ENCODE measurements around the gene HBEGF.
"Not testable (repeated sequence)": the region's sequence is repeated elsewhere in the genome, so short reads cannot be mapped to it uniquely, and the experiment has no call there.

The HBEGF gene

DNA sequence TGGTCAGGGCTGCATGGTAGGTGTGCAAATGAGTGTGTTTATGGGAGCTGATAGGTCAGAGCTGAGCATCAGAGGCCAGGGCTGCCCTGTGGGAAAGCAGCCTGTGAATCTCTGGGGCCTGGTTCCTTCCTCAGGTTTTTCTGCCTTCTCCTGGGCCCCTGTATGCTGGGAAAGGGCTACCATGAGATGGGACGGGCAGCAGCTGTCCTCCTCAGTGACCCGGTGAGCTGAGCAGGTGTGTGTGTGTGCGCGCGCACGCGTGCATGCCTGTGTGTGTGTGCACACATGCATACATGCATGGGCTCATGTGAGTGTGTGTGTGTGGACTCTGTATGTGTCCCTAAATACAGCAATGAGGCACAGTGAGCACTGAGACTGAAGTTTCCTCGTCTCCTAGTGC lies 15.9 kb upstream of the HBEGF start:
- FAIRE-seq (no peak), DNase-seq (ENCODE audit: extremely low spot score, insufficient read length, low read depth) (no peak)

DNA sequence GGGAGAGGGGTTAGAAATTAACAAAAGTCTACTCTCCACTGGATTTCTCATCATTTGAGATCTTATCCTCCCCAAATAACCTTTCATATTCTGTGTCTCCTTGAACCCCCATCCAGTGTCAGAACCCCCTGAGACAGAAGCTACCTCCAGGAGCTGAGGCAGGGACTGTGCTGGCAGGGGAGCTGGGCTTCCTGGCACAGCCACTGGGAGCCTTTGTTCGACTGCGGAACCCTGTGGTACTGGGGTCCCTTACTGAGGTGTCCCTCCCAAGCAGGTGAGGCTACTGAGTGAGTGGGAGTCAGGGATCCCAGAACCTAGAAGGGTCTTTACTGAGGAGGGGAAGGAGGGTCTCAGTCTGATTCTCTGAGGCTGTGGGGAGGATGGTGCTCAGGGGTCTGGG lies 15.5 kb upstream of the HBEGF start:
- no peak for FAIRE-seq
- no peak for DNase-seq (ENCODE audit: extremely low spot score, insufficient read length, low read depth)

DNA sequence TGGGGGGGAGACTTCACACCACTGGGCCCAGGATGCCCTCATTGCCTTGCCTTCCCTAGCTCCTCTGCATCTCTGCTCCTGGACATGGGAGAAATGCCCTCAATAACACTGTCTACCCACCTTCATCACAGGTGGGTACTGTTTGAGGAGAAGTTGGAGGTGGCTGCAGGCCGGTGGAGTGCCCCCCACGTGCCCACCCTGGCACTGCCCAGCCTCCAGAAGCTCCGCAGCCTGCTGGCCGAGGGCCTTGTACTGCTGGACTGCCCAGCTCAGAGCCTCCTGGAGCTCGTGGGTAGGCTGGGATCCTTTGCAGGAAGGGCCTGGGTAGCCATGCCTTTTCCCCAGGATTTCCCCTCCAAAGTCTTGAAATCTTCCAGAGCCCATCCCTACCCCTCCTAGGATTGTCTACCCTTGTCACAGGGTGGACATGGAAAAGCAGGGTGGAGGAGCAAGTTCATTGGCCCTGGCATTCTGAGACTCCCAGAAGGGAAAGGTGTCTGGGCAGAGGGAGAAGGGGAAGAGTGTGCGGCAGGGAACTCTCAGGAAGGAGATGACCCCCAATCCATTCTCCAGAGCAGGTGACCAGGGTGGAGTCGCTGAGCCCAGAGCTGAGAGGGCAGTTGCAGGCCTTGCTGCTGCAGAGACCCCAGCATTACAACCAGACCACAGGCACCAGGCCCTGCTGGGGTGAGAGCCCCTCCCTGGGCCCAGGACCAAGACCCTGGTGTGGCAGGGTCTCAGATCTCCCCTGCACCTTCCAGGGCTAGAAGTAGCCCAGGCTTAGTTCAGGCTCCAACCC lies 14.5 kb upstream of the HBEGF start:
- no peak for FAIRE-seq
- no peak for DNase-seq (ENCODE audit: extremely low spot score, insufficient read length, low read depth)

DNA sequence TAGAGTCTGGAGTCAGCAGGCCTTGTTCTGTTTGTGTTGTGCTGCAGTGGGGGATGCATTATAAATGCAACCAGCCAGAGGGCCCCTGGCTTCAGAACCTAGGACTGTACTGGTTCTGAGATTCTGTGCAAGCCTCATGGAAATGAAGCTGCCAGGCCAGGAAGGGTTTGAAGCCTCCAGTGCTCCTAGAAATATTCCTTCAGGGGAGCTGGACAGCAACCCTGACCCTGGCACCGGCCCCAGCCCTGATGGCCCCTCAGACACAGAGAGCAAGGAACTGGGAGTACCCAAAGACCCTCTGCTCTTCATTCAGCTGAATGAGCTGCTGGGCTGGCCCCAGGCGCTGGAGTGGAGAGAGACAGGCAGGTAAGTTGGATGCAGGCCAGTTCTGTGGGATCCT lies 13.7 kb upstream of the HBEGF start, which contains the start of gene SLC4A9:
Gene SLC4A9, plus strand, starts transcription at position 94 of the 400 bp plus-strand sequence. Its CDS starts 43 bp downstream, at position 137.
- no peak for FAIRE-seq
- no peak for DNase-seq (ENCODE audit: extremely low spot score, insufficient read length, low read depth)

DNA sequence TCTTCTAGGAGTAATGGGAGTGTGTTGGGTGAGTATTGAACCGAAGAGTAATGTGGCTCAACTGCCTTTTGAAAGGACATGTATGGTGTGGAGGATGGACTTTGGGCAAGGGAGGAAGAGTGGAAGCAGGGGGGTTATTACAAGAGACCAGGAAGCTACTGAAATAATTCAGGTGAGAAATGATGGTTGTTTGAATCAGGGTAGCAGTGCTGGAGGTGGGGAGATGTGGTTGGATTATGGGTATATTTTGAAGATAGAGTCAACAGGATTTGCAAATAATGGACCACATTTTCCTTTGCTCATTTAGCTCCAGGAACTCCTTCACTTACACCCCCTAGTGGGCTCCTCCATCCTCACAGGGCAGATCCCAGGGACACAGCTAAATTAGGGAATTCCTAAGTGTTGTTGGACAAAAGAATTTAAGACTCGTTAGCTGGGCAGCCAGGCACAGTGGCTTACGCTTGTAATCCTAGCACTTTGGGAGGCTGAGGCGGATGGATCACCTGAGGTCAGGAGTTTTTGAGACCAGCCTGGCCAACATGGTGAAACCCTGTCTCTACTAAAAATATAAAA lies 12.4 kb upstream of the HBEGF start:
- FAIRE-seq (no peak), DNase-seq (ENCODE audit: extremely low spot score, insufficient read length, low read depth) (no peak)

DNA sequence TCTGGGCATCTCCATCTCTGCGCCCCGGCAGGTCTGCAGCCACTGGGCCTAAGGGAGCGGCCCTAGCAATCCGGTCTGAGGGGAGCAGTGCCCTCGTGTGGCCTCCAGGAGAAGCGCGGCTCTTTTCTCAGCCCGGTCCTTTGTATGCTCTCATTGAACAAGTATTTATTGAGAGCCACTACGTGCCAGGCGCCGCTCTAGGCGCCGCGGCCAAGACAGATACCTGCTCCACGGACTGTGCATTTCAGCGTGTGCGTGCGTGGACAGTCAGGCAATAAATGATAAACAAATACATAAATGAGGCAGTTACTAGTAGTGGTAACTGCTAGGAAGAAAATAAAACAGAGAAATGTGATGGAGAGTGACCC lies 11.3 kb upstream of the HBEGF start:
- peak; percentile 84 for FAIRE-seq
- peak; percentile 79 for DNase-seq (ENCODE audit: extremely low spot score, insufficient read length, low read depth)

DNA sequence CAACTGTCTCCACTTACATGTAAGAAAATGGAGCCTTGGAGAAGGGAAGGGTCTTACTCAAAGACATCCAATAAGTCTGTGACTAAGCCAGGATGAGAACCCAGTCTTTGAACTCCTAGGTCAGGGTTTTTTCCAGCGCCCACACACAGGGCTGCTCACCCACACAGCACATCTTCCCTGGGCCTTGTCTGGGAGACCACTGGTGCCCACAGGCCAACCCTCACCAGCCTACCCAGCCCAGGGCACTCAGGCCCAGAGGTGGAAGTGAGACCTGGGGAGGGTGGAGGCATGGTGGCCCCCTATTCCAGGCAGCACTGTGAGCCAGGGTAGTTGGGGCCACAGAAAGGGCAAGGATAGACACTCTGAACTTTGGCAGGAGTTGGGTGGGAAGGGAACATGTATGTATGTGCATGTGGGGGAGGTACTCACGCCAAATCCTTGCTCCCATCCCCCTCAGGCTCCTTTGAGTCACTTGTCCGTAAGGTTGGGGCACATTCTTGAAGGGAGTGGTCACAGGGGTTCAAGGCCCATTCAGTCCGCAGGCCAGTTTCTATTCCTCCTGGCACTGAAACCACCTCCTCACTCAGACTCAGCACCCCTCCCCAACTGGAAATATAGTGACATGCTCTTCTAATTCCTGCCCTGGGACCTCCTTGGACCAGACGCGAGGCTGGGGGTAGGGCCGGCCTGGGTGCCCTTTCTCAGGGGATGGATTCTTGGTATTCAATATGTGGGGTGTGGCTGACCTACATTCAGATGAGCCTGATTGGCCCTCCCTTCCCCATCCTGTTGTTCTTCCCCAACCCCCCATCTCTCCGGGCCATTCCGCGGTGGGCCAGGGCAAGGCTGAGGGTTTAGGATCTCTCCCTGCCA lies 10.7 kb upstream of the HBEGF start:
- DNase-seq (ENCODE audit: extremely low spot score, insufficient read length, low read depth) (no peak), FAIRE-seq (peak; percentile 59)

DNA sequence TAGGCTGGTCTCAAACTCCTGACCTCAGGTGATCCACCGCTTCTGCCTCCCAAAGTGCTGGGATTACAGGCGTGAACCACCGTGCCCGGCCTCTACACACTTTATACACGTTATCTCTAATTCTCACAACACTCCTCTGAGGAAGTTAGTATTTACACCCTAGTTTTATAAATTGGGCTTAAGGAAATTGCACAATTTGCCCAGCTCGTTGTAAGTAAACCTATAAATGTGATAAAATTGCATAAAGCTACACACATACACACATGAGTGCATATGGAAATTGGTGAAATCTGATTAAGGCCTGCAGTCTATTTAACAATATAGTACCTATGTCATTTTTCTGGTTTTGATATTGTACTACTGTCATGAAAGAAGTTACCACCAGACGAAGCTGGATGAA lies 9.1 kb upstream of the HBEGF start:
- DNase-seq (ENCODE audit: extremely low spot score, insufficient read length, low read depth) (no peak), FAIRE-seq (no peak)

DNA sequence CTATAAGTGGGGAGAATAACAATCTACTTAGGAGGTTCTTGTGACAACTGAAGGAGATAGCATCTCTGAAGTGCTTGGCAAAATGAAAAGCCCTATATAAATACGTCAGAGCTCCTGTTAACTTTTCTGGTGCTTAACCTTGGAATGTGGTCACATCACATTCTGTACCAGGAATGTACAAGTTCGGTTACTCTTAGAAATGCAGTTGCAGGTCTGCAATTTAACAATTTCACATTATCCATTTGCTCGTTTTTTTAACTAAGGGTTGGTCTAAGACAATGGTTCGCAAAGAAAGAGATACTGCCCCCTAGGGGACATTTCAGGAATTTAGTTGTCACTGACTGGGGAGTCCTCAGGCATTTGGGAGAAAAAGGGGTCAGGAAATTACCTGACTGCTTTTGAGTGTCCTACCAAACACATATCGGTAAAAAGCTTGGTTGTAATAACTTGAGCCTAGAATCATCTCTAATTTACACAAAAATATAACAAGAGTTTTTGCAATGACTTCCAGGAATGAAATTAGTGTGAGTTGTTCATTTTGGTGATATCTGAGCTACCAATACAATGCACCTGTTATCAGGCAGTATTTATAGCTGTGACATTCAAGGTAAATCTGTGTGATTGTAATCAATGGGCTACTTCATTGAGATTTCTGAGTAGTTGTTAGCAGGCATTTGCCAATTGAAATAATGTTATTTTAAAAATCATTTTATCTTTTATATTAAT lies 5.4 kb upstream of the HBEGF start:
- peak; percentile 84 for FAIRE-seq
- peak; percentile 45 for DNase-seq (ENCODE audit: extremely low spot score, insufficient read length, low read depth)

DNA sequence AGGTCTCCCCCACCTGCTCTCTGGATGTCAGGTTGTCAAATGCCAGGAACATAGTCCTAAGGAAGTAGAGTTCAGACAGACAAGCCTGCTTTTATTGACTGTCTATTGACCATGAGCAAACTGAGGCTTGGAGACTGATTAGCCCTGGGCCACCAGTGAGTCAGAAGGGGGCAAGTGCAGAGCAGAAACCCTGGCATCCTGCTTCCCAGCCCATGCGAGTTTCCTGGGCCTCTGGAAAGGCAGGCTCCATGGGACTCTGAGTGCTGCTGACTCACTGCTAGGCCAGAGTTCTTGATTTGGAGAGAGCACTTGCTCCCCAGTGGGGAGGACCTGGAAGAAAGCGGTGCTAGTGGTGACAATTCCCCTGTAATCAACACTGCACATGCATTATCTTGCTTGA lies 2.8 kb upstream of the HBEGF start:
- FAIRE-seq (no peak), DNase-seq (ENCODE audit: extremely low spot score, insufficient read length, low read depth) (no peak)

DNA sequence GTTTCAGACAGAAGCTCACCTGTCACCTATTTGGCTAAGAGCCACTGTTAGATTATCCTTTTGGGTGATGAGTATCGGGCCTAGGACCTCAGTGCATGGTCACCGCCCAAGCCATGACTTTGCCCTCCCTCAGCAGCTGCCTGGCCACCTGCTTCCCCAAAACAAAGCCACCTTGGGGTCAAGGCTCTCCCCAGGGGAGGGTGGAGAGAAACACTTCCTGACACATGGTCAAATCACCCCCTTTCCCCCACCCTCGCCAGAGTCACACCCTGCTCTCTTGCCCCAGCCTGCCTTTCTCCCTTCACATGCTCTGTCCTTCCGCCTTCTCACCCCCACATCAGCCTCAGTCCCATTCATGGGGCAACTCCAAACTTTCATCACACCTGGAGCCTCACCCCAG lies 1.7 kb upstream of the HBEGF start:
- DNase-seq (ENCODE audit: extremely low spot score, insufficient read length, low read depth) (no peak), FAIRE-seq (no peak)

DNA sequence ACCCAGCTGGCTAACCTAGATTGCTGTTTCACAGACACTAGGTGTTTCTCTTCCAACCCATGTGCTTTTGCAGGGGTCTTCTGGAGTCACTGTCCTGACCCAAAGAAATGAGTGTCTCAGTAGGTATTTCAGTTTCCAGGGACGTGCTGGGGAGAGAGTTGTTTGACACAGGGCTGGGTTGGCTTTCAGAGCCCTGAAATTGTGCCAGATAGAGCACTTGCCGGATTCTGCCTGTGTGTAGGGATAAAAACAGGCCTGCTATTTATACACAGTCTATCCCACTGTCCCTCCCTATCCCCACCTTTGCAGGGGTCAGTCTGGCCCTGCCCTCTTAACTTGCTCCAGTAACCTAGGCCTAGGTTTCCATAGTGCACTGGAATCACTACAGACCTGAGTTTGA lies 957 bp upstream of the HBEGF start:
- no peak for DNase-seq (ENCODE audit: extremely low spot score, insufficient read length, low read depth)
- FAIRE-seq = no peak

DNA sequence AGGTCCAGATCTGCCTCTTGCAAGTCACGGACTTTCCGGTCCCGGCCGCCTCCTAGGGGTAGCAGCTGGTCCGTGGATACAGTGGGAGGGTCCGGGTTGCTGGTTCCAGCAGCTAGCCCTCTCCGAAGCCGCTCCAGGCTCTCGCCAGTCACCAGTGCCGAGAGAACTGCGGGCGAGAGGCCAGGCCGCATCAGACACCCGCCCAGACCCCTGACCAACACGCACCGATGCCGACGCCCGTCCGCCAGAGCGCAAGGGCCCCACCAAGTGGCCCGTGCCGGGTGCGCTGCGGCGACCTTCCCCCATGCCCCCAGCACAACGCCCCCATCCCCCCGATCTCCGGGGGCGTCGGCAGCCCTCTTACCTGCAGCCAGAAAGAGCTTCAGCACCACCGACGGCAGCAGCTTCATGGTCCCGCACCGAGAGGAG lies 470 bp downstream of the HBEGF start:
- FAIRE-seq (no peak), DNase-seq (ENCODE audit: extremely low spot score, insufficient read length, low read depth) (no peak)

DNA sequence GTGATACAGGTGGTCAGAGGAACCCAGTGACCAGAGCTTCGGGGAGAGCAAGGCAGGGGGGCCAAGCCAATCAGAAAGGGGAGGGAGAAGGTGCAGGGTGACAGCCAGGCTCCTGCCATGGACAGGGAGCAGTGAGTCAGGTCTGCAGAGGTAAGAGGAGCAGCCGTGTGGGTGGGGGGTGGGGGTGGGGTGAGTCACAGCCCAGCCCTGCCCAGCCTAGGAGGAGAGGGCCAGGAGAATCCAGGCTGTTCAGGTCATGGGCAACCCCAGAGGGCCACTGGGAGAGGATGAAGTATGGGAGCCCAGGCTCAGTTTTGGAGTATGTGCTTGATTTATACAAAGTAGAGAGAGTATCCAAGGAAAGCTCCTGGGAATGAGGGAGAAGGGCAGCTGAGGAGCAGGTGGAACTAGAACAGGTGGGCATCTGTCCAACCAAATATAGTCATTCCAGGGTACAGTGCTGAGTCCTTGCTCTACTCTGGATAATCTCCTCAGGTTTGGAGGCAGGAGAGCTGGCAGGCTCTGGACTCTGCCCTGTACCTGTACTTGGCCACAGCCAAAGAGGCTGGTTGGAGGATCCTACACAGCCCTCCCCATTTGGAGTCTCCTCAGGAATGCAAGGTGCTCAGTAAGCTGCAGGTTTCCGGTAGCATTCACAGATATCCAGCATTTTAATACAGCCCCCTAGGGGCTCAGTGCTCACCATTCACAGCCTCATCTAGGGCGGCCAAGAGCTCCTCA lies 1.6 kb downstream of the HBEGF start:
- DNase-seq (ENCODE audit: extremely low spot score, insufficient read length, low read depth) (no peak), FAIRE-seq (no peak)

DNA sequence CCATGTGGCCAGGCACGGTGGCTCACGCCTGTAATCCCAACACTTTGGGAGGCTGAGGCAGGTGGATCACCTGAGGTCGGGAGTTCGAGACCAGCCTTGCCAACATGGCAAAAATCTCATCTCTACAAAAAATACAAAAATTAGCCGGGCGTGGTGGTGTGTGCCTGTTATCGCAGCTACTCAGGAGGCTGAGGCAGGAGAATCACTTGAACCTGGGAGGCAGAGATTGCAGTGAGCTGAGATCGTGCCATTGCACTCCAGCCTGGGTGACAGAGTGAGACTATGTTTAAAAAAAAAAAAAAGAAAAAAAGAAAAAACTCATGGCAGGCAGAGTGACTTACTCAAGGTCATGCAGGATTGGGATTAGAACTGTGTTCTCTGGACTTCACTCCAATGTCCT lies 2.6 kb downstream of the HBEGF start:
- FAIRE-seq; DNase-seq (ENCODE audit: extremely low spot score, insufficient read length, low read depth): not testable (repeated sequence)

DNA sequence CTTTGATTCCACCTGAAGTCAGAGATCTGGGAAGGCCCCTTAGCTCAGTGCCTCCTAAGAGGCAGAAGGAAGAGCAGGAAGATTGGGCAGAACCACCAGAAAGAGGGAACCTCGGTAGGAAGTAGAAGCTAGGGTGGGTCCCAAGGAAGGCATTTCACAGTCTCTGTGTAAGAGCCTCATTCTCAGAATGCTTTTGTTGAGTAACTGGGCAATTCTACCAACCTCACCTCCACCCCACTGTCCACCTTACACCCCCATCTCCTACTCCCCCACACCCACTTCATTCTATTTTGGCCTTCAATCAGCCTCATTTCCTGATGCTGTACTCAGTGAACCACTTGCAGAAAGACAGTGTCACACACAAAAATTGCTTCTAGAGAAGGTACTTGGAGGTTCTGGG lies 3.5 kb downstream of the HBEGF start:
- no peak for DNase-seq (ENCODE audit: extremely low spot score, insufficient read length, low read depth)
- FAIRE-seq = no peak

DNA sequence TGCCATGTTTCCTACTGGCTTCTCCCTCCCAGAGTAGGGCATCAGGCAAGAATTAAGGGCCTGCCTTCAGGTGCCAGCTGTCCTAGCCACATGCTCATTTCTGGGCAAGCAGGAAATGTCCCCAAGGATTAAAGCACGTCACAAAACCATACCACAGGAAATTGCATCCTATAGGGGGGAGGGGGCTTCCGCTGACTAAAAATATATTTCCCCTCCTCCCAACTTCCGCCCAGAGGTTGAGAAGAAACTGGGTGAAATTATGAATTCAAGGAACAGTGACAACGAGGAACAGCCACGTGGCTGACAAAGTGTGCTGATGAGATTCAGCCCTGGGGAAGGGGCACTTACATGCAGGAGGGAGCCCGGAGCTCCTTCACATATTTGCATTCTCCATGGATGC lies 4.1 kb downstream of the HBEGF start:
- DNase-seq (ENCODE audit: extremely low spot score, insufficient read length, low read depth) = peak; percentile 25
- peak; percentile 75 for FAIRE-seq

DNA sequence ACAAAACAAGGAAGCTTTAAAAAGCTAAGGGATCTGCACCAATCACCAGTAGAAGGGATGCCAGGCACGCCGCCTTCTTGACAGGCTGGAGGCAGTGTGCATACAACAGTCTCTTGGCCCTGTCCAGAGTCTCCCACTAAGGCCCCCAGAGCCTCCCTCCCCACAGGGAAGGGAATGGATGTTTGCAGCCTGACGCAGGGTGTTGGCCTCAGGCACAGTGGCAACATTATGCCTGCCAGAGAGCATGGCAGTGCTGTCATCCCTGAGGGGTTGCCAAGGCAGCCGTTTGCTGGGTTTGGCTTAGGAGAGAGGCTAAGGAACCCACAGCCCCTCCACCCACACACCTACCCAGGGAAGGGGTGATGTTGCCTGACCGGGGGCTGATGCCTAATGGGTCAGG lies 4.8 kb downstream of the HBEGF start:
- no peak for DNase-seq (ENCODE audit: extremely low spot score, insufficient read length, low read depth)
- FAIRE-seq = no peak

DNA sequence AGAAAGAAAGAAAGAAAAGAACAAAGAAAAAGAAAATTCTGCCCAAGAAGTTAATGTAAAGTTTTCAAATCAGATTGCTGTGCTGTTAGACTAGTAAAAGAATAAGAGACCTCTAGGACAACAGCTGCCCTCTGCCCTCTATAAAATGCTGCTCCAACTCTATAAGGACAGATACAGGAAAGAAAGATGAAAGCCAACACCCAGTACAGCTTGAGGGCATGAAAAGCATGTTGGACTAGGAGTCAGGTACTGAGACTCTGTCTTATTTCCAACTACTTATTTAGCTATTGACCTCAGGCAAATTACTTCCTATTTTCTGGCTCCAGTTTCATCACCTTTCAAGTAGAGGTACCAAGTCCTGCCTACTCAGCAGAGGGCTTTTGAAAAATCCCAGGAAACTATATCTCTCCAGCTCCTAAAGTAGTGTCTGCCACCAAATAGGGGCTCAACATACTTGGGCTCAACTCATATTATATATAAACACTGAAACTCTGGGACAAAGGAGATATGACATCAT lies 5.7 kb downstream of the HBEGF start:
- FAIRE-seq (peak; percentile 63), DNase-seq (ENCODE audit: extremely low spot score, insufficient read length, low read depth) (no peak)
